ENCODE measurements around the gene SPDEF. TPM values are rescaled to one million over a fixed set of nuclear protein-coding genes. Genes with fewer than 3 reads are reported as not detected.

SPDEF gene
- total RNA-seq, 2 donors from 2014 or later = not detected

- DNase-seq (no peak), ATAC-seq (no peak)
- no peaks in the 10 kb centered on the region for H3K27me3 ChIP-seq
- H3K4me3 ChIP-seq = no peak overlapping the region
- intact Hi-C loops (cut with DNase I) = no loop called here
- peaks cover 12% of the 10 kb centered on the region for H3K4me1 ChIP-seq
- no peak overlapping the region for H3K27ac ChIP-seq
- H3K9me3 ChIP-seq = no peaks in the 10 kb centered on the region
- H3K36me3 ChIP-seq (replicated peaks in 1 of 2; ENCODE audit: insufficient read depth in 1 of 2, low read depth in 2 of 2) = no peaks in the 10 kb centered on the region
- no peak for TF ChIP-seq CTCF (IDR thresholded peaks at IDR 0.05)
- TF ChIP-seq POLR2A (IDR thresholded peaks at IDR 0.05) = no peak
- WGBS, 2 donors = 76 to 90% methylated on average over 3 to 18 of the region's 27 CpGs
These were observed 12.0 kb downstream of the SPDEF start for GRCh38 chr6:34544052-34544604.

GRCh38 chr6:34543421-34543820 lies 12.7 kb downstream of the SPDEF start:
- Histone ChIP-seq H3K36me3 (replicated peaks in 1 of 2; ENCODE audit: insufficient read depth in 1 of 2, low read depth in 2 of 2) (no peaks in the 10 kb centered on the region), H3K9me3 (no peaks in the 10 kb centered on the region), H3K27ac (no peak overlapping the region), H3K4me3 (no peak overlapping the region), H3K27me3 (no peaks in the 10 kb centered on the region), H3K4me1 (peaks cover 12% of the 10 kb centered on the region)
- 84 to 95% methylated on average over 5 of the region's 5 CpGs for WGBS, 2 donors
- no peak for DNase-seq
- TF ChIP-seq POLR2A (IDR thresholded peaks at IDR 0.05) (no peak), CTCF (IDR thresholded peaks at IDR 0.05) (no peak)
- intact Hi-C loops (cut with DNase I) = no loop called here
- no peak for ATAC-seq

GRCh38 chr6:34540841-34541240 lies 15.3 kb downstream of the SPDEF start:
- Histone ChIP-seq H3K27me3 (no peaks in the 10 kb centered on the region), H3K27ac (no peak overlapping the region), H3K36me3 (replicated peaks in 1 of 2; ENCODE audit: insufficient read depth in 1 of 2, low read depth in 2 of 2) (no peaks in the 10 kb centered on the region), H3K4me1 (peaks cover 8% of the 10 kb centered on the region), H3K4me3 (no peak overlapping the region), H3K9me3 (no peaks in the 10 kb centered on the region)
- WGBS, 2 donors = 91% methylated on average over 8 of the region's 8 CpGs; no CpG with 5 or more reads in 1 of the 2 donors
- intact Hi-C loops (cut with DNase I) = no loop called here
- DNase-seq (no peak), ATAC-seq (no peak)
- TF ChIP-seq POLR2A (IDR thresholded peaks at IDR 0.05) (no peak), CTCF (IDR thresholded peaks at IDR 0.05) (no peak)

GRCh38 chr6:34540222-34540621 lies 15.9 kb downstream of the SPDEF start:
- Histone ChIP-seq H3K27ac (no peak overlapping the region), H3K27me3 (no peaks in the 10 kb centered on the region), H3K36me3 (replicated peaks in 1 of 2; ENCODE audit: insufficient read depth in 1 of 2, low read depth in 2 of 2) (no peaks in the 10 kb centered on the region), H3K4me3 (no peak overlapping the region), H3K4me1 (peaks cover 8% of the 10 kb centered on the region), H3K9me3 (no peaks in the 10 kb centered on the region)
- WGBS, 2 donors = 70 to 75% methylated on average over 5 of the region's 5 CpGs
- ATAC-seq (no peak), DNase-seq (no peak)
- intact Hi-C loops (cut with DNase I) = no loop called here
- no peak for TF ChIP-seq CTCF (IDR thresholded peaks at IDR 0.05)
- TF ChIP-seq POLR2A (IDR thresholded peaks at IDR 0.05) = no peak

- Histone ChIP-seq H3K9me3 (no peaks in the 10 kb centered on the region), H3K27ac (no peak overlapping the region), H3K27me3 (no peaks in the 10 kb centered on the region), H3K4me1 (peaks cover 8% of the 10 kb centered on the region), H3K4me3 (no peak overlapping the region), H3K36me3 (replicated peaks in 1 of 2; ENCODE audit: insufficient read depth in 1 of 2, low read depth in 2 of 2) (no peaks in the 10 kb centered on the region)
- intact Hi-C loops (cut with DNase I) = no loop called here
- 73 to 86% methylated on average over 10 to 14 of the region's 14 CpGs for WGBS, 2 donors
- no peak for ATAC-seq
- TF ChIP-seq CTCF (IDR thresholded peaks at IDR 0.05) (no peak), POLR2A (IDR thresholded peaks at IDR 0.05) (no peak)
- DNase-seq = no peak
These were observed 16.9 kb downstream of the SPDEF start for GRCh38 chr6:34539181-34539580.

Measured in body of pancreas (tissue), 4 donors.